ENCODE measurements around the gene TM2D3. TPM values are rescaled to one million over a fixed set of nuclear protein-coding genes. Genes with fewer than 3 reads are reported as not detected.

The TM2D3 gene
- total and polyA plus RNA-seq, 12 donors = 18.4 to 75.4 (median 46.8) TPM

GRCh38 chr15:101647251-101647650 lies 4.9 kb downstream of the TM2D3 start:
- intact Hi-C loops (cut with DNase I) = no loop called here
- H3K36me3 ChIP-seq (replicated peaks in 1 of 2) = peaks cover 0 to 56% of the 10 kb centered on the region in 2 donors
- peak in 4 of 7 donors; percentile 23 to 60 (median 34) for DNase-seq
- WGBS, 4 donors = 42 to 65% (median 49%) methylated on average over 3 of the region's 3 CpGs
- TF ChIP-seq POLR2A (IDR thresholded peaks at IDR 0.05) (no peak), CTCF (IDR thresholded peaks at IDR 0.05) (peak in 1 of 6 experiments; percentile 5)
- no peaks in the 10 kb centered on the region for H3K9me3 ChIP-seq (replicated peaks in 1 of 3)
- H3K4me3 ChIP-seq = no peak overlapping the region
- H3K4me1 ChIP-seq (replicated peaks in 1 of 2) = peaks cover 12 to 42% of the 10 kb centered on the region in 2 donors
- H3K27me3 ChIP-seq = no peaks in the 10 kb centered on the region
- H3K27ac ChIP-seq = peak overlapping the region in 2 of 5 donors; percentile 54 to 70

GRCh38 chr15:101646672-101647071 lies 5.5 kb downstream of the TM2D3 start:
- peaks cover 0 to 61% of the 10 kb centered on the region in 2 donors for H3K36me3 ChIP-seq (replicated peaks in 1 of 2)
- no peak overlapping the region for H3K4me3 ChIP-seq
- peaks cover 12 to 46% of the 10 kb centered on the region in 2 donors for H3K4me1 ChIP-seq (replicated peaks in 1 of 2)
- H3K27me3 ChIP-seq = no peaks in the 10 kb centered on the region
- H3K9me3 ChIP-seq (replicated peaks in 1 of 3) = no peaks in the 10 kb centered on the region
- peak; percentile 37 to 84 (median 72) for DNase-seq
- WGBS, 4 donors = 38 to 50% (median 43%) methylated on average over 8 of the region's 8 CpGs
- intact Hi-C loops (cut with DNase I) = no loop called here
- no peak for TF ChIP-seq CTCF (IDR thresholded peaks at IDR 0.05)
- TF ChIP-seq POLR2A (IDR thresholded peaks at IDR 0.05) = no peak
- peak overlapping the region in 2 of 5 donors; percentile 54 to 70 for H3K27ac ChIP-seq

GRCh38 chr15:101642361-101642760 lies 9.8 kb downstream of the TM2D3 start:
- TF ChIP-seq CTCF (IDR thresholded peaks at IDR 0.05) (no peak), POLR2A (IDR thresholded peaks at IDR 0.05) (no peak)
- H3K4me1 ChIP-seq (replicated peaks in 1 of 2) = peaks cover 6 to 27% of the 10 kb centered on the region in 2 donors
- no peak for DNase-seq
- WGBS, 4 donors = 66 to 72% (median 71%) methylated on average over 11 of the region's 11 CpGs
- peak overlapping the region in 2 of 5 donors; percentile 40 to 56 for H3K27ac ChIP-seq
- H3K36me3 ChIP-seq (replicated peaks in 1 of 2) = peaks cover 0 to 55% of the 10 kb centered on the region in 2 donors
- no peaks in the 10 kb centered on the region for H3K27me3 ChIP-seq
- no peaks in the 10 kb centered on the region for H3K9me3 ChIP-seq (replicated peaks in 1 of 3)
- intact Hi-C loops (cut with DNase I) = loop anchor here (5.0 kb wide), 2 partner anchors 340 to 345 kb away; partner anchors contain the start of gene SNRPA1 (in 1 of the 2)
- no peak overlapping the region for H3K4me3 ChIP-seq

- peaks cover 0 to 55% of the 10 kb centered on the region in 2 donors for H3K36me3 ChIP-seq (replicated peaks in 1 of 2)
- TF ChIP-seq CTCF (IDR thresholded peaks at IDR 0.05) (no peak), POLR2A (IDR thresholded peaks at IDR 0.05) (no peak)
- no peaks in the 10 kb centered on the region for H3K27me3 ChIP-seq
- peaks cover 6 to 23% of the 10 kb centered on the region in 2 donors for H3K4me1 ChIP-seq (replicated peaks in 1 of 2)
- H3K4me3 ChIP-seq = no peak overlapping the region
- WGBS, 4 donors = 54 to 58% (median 56%) methylated on average over 1 of the region's 1 CpG
- intact Hi-C loops (cut with DNase I) = loop anchor here (5.0 kb wide), 2 partner anchors 340 to 345 kb away; partner anchors contain the start of gene SNRPA1 (in 1 of the 2)
- no peaks in the 10 kb centered on the region for H3K9me3 ChIP-seq (replicated peaks in 1 of 3)
- peak overlapping the region in 2 of 5 donors; percentile 40 to 56 for H3K27ac ChIP-seq
- no peak for DNase-seq
Observed at GRCh38 chr15:101641894-101642293, 10.3 kb downstream of the TM2D3 start.

All from adrenal gland (tissue), 12 donors.